GM12875 (cell line): ENCODE data around the gene YOD1.

ENCODE experiments used
- H3K4me3 ChIP-seq: one replicate; pipeline ENCODE4 v1.5.1; 2011; ENCODE audit warnings: low read depth, low read length, control low read depth
- CTCF ChIP-seq: IDR thresholded peaks from 2 replicates; pipeline ENCODE4 v1.5.1; 2011; ENCODE audit warnings: low read depth, mild to moderate bottlenecking, control low read depth, inconsistent platforms, low read length, moderate library complexity, borderline replicate concordance; ENCODE audit not compliant: insufficient read depth

Gene YOD1

DNA sequence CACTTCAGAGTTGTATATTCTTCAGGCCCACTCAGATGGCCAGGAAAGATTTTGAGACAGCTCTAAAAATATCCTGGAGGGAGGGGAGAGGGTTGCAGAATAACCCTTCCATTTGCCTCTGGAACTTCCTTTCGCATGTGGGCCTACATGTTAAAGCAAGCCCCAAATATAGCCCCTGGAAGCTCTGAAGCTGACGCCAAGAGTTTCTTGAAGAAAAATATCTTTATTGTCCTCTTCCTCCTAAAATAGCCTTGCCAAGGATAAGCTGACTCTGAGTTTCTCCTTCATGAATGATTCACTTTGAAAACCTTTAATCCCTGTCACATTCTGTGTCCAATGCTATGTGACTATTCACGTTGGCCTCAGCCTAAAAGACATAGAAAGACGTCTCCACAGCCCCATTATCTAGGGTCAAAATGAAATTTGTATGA lies 24.9 kb downstream of the YOD1 start:
- no peak for TF ChIP-seq CTCF
- no peak overlapping the region for H3K4me3 ChIP-seq

DNA sequence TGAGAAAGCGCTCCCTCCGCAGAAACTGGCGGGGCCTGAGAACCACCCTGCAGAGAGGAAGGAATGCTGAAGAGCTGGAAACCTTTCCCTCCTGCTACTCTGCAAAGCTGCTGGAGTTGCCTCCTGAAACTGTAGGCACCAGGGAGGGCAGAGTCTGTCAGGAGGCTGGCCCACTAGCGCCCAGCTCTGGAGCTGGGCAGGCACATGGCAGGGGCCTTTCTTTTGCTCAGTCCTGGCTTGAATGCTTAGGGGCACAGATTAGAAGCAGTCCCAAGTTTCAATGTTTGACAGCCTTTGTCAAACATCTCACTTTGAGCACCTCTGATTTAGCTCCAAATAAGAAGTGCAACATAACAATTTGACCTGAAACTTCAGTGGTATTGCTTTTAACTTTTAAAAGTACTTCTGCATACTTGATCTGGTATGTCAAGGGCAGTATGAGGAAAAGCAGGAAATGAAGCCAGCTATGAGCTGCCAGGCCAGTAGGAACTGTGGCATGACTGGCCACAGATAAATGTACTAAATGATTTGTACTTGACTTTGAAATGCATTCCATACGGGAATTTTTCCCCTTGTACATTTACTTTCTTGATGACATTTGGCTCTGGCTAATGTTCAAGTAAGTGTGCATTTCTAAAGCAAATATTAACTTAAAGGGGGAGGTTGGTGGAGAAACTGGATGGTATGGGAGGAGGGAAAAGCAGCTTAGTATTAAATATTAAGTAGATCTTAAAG lies 25.7 kb downstream of the YOD1 start:
- TF ChIP-seq CTCF = no peak
- H3K4me3 ChIP-seq = no peak overlapping the region

DNA sequence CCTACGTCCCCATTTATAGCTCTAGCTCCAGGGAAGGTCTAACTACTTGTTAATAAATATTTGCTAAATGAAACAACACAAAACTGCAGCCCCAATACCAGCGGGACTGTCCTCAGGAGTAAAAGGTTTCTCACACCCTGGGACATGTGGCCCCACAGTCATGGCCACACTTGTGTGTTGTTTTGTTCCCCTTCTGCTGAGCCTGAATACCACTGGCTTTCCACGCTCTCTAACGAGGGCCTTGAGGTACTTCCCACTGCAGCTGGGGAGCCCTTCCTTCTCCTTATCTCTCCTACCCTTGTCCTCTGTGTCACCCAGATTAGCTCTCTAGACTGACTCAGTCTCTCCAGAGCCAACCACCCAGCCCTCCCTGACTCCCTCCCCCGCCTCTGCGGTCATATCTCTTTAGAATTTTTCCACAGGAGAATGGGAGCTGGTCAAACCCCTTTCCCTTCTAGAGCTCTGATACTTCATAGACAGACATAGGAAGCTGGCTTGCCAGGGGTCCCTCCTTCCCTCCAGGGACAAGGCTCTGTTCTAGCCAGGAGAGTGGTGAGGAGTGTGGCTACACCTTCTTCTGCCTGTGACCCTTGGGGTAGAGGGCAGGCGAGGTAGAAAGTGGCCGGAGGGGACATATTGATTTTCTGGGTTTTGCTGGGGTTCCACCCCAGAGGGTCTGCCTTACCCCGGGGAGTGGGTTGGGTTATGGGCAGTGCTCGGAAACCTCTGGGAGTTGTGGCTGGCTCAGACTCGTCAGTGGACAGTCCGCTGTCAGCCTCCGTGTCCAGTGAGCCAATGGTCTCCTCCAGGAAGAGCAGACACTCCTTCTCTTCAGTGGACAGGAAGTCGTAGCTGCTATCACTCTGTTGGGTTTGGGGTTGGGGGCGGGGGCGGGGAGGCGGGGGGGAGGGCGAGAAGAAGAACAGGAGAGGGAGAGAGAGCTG lies 26.5 kb downstream of the YOD1 start:
- no peak for TF ChIP-seq CTCF
- H3K4me3 ChIP-seq = no peak overlapping the region

DNA sequence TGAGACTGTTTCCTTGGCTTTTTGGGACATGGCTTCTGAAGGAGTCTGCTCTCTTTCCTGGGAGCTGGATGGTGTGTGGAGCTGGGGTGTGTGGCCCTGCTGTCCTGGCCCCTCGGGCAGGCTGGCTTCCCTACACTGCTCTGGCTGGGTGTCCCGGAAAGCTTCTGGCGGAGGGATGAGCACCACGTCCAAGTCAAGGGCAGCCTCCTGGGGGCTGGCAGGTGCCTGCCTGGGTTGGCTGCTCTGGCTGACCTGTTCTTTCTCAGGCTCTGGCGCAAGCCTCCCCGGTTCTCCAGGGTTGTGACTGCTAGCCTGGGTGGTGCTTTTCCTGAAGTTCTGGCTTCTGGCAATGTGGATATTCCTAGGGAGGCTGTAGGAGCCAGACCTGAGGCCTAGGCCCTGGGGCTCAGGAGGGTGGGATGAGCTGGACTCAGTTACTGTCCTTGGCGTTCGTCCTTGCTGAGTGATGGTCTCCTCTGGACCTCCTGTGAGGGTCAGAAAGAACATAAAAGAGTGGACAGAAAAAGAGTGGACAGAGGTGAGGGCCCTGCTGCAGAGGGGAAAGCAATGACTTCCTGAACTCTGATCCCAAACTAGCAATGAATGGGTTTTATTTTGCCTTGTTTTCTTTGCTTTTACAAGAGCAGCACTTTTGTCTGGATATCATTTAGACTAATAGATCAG lies 27.9 kb downstream of the YOD1 start:
- no peak overlapping the region for H3K4me3 ChIP-seq
- TF ChIP-seq CTCF = no peak

DNA sequence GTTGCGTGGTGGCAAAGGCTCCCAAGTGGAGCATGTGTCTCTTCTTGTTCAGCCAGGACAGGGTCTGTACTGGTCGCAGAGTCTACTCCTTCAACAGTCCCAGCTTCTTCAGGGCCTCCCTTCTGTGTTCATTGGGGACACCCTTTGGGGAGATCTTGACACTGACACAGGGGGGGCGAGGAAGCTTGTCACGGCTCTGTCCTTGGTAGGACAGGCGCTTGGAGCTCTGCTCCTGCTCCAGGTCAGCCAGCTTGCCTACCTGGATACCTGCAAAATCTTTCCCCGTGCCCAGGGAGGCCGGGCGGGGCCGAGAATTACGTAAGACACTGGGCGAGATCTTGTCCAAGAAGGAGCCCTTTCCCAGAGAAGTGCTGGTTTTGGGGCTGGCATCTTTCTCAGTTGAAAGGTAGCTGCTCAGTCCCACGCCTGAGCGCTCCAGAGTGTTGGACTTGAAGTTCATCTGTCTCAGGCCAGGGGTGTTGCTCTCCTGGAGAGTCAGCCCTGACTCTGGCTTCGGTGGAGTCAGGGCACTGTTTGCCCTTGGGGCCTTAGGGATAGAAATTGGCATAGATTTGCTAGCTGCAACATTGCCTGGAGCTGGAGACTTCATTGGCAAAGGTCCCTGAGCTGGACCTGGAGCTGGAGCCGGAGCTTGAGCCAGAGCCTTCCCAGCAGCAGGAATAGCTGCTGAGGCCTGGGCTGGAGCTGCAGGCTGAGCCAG lies 29.0 kb downstream of the YOD1 start:
- no peak overlapping the region for H3K4me3 ChIP-seq
- no peak for TF ChIP-seq CTCF

DNA sequence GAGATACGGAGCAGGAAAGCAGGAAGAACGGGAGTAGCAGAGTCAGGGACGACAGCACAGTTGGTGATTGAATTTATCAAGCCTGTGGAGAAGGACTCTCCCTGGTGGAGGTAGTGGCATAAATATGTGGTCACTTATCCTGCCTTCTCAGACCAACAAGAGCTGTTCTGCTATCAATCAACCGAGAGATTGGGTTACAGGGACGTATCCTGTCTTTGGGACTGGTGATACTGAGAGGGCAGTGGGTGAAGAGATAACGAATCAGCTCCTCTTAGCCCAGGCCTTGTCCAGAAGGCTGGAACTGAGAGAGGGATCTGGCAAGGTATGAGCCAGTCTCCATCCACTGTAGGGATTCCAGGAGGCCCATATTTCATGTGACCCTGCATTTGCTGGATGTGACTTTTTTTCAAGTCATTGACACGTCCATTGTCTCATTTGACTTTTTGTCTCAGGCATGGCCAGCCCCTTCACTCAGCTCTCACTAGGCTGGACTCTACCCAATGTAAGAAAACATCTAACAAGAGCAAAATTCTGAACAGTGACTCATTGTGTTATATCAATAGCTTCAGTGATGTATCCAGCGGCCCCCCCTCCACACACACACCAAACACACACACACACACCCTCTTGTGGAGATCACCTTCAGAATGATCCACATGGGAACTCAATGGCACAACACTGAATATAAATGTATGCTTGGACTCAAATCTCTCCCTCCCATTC lies 29.7 kb downstream of the YOD1 start:
- no peak overlapping the region for H3K4me3 ChIP-seq
- no peak for TF ChIP-seq CTCF
